B cell (primary cell): ENCODE data around the gene PLCB1. TPM values are rescaled to one million over a fixed set of nuclear protein-coding genes. Genes with fewer than 3 reads are reported as not detected.

Experiments used
- ATAC-seq: fragments of 200-7000 bp; cut with Tn5 transposase; one replicate; pipeline ENCODE4 v1.10.0; 2021; ENCODE audit warnings: low read depth, mild to moderate bottlenecking, moderate number of reproducible peaks, moderate library complexity
- CTCF ChIA-PET: fragments of 350-600 bp; sonication (Branson Sonifier 250); formaldehyde crosslinking; loops from one replicate; lab custom pipeline; 2021; ENCODE audit warnings: antibody characterized with exemption, inconsistent platforms; lab: Charles Lee
- POLR2A ChIA-PET: fragments of 350-600 bp; sonication (Branson Sonifier 250); formaldehyde crosslinking; loops from one replicate; lab custom pipeline; 2021; ENCODE audit warnings: antibody characterized with exemption; lab: Charles Lee
- DNase-seq: peaks from one replicate; pipeline ENCODE4 v3.0.0; 2013
- H2AFZ ChIP-seq: 2 replicates; pipeline ENCODE4 v1.6.1; 2012; ENCODE audit warnings: mild to moderate bottlenecking, low read depth, low read length; ENCODE audit not compliant: insufficient read depth, poor library complexity, severe bottlenecking
- H3K27ac ChIP-seq, 2 donors: 1 replicate in 1 of 2; 2 replicates in 1 of 2; pipeline ENCODE4 v1.5.1; 2012 to 2013; ENCODE audit warnings: low read length in 2 of 2, mild to moderate bottlenecking in 2 of 2, moderate library complexity in 1 of 2
- H3K27me3 ChIP-seq, 4 experiments: fragments of 200-600 bp in 1 of 4; sonication (generic) in 1 of 4; replicated peaks in 1 of 4; 1 replicate in 2 of 4; 2 replicates in 2 of 4; pipeline versions ENCODE4 v1.6.1 to v1.7.0; 2013 to 2016; ENCODE audit warnings: low read length in 3 of 4, mild to moderate bottlenecking in 2 of 4, mixed read lengths in 1 of 4, moderate library complexity in 1 of 4; ENCODE audit not compliant: insufficient read depth in 4 of 4, control insufficient read depth in 3 of 4; ENCODE audit errors: control extremely low read depth in 1 of 4
- H3K36me3 ChIP-seq, 2 experiments: replicated peaks in 1 of 2; 1 replicate in 1 of 2; 2 replicates in 1 of 2; pipeline versions ENCODE4 v1.6.1 to v1.7.1; 2013; ENCODE audit warnings: low read length in 1 of 2; ENCODE audit not compliant: insufficient read depth in 2 of 2, control insufficient read depth in 1 of 2; ENCODE audit errors: control extremely low read depth in 1 of 2, extremely low read depth in 1 of 2
- H3K4me1 ChIP-seq, 2 donors: fragments of 200-600 bp in 1 of 2; sonication (generic) in 1 of 2; 1 replicate in 1 of 2; 2 replicates in 1 of 2; pipeline versions ENCODE4 v1.5.1 to v1.6.1; 2013 to 2017; ENCODE audit warnings: low read length in 2 of 2; ENCODE audit not compliant: control insufficient read depth in 2 of 2, insufficient read depth in 2 of 2
- H3K4me2 ChIP-seq: replicated peaks from 2 replicates; pipeline ENCODE3; 2012; ENCODE audit warnings: mild to moderate bottlenecking, low read depth, low read length; ENCODE audit not compliant: poor library complexity, severe bottlenecking
- H3K4me3 ChIP-seq, 5 experiments: fragments of 200-600 bp in 1 of 5; sonication (generic) in 1 of 5; 1 replicate in 3 of 5; 2 replicates in 2 of 5; pipeline versions ENCODE4 v1.5.1 to v1.7.0; 2011 to 2016; ENCODE audit warnings: low read length in 4 of 5, mild to moderate bottlenecking in 4 of 5, low read depth in 2 of 5, control low read depth in 1 of 5, moderate library complexity in 1 of 5; ENCODE audit not compliant: insufficient read depth in 1 of 5; ENCODE audit errors: control extremely low read depth in 1 of 5, extremely low read depth in 1 of 5
- H3K79me2 ChIP-seq: fragments of 200-600 bp; sonication (generic); one replicate; pipeline ENCODE4 v1.6.0; 2016; ENCODE audit warnings: low read length; ENCODE audit not compliant: control insufficient read depth, insufficient read depth
- H3K9ac ChIP-seq: fragments of 200-600 bp; sonication (generic); 2 replicates; pipeline ENCODE4 v1.6.1; 2017; ENCODE audit warnings: mild to moderate bottlenecking, low read length, moderate library complexity
- H3K9me3 ChIP-seq, 3 donors: one replicate each; pipeline versions ENCODE4 v1.6.1 to v1.7.1; 2013; ENCODE audit warnings: low read length in 2 of 3; ENCODE audit not compliant: control insufficient read depth in 2 of 3, insufficient read depth in 1 of 3; ENCODE audit errors: control extremely low read depth in 1 of 3
- H4K20me1 ChIP-seq: 2 replicates; pipeline ENCODE4 v1.6.0; 2012; ENCODE audit warnings: mild to moderate bottlenecking, low read length; ENCODE audit not compliant: insufficient read depth, control insufficient read depth, poor library complexity, severe bottlenecking
- H3K27ac Mint-ChIP-seq: one replicate; pipeline ENCODE4 v1.8.0; 2021; ENCODE audit warnings: mixed read lengths
- H3K27me3 Mint-ChIP-seq: one replicate; pipeline ENCODE4 v1.8.0; 2021; ENCODE audit warnings: mixed read lengths
- H3K4me1 Mint-ChIP-seq: one replicate; pipeline ENCODE4 v1.8.0; 2021; ENCODE audit warnings: mixed read lengths
- H3K4me3 Mint-ChIP-seq: one replicate; pipeline ENCODE4 v1.8.0; 2021; ENCODE audit warnings: mixed read lengths
- H3K9me3 Mint-ChIP-seq: one replicate; pipeline ENCODE4 v1.8.0; 2022; ENCODE audit warnings: mixed read lengths; ENCODE audit not compliant: insufficient read depth
- EZH2 ChIP-seq: IDR thresholded peaks from 2 replicates; pipeline ENCODE4 v1.6.1; 2012; ENCODE audit warnings: borderline replicate concordance, low read depth, mild to moderate bottlenecking, moderate library complexity, low read length; ENCODE audit not compliant: insufficient read depth, poor library complexity, severe bottlenecking
- WGBS: methylation state at CpG from one replicate; pipeline ENCODE4 v1.1.5; 2013; ENCODE audit warnings: missing lambda C conversion rate; ENCODE audit not compliant: insufficient coverage; 5-methylcytosine and 5-hydroxymethylcytosine counted together
- intact Hi-C: fragments of 100-400 bp; cut with micrococcal nuclease; formaldehyde crosslinking; loops from one replicate; pipeline ENCODE4 v1.10.0; 2022
- polyA plus RNA-seq: library from polyadenylated mRNA; depleted of rRNA; stranded (reverse); fragments of >200 nt; gene quantifications from 2 replicates; pipeline ENCODE4 v1.2.3, GENCODE V29; 2012
- total RNA-seq, 2 donors: library from RNA; stranded (reverse); fragments of 120-200 nt in 1 of 2; gene quantifications; 1 replicate in 1 of 2; 2 replicates in 1 of 2; pipeline versions ENCODE4 v1.2.3 to v1.2.4, GENCODE V29; 2013 to 2022
- TF ChIP-seq, protein P1 (sequence below): fragments of 200-600 bp; IDR thresholded peaks from one replicate; pipeline ENCODE4 v1.8.0; 2022; ENCODE audit warnings: antibody characterized with exemption, mild to moderate bottlenecking

The PLCB1 gene
- total and polyA plus RNA-seq, 2 donors (not counting 1 experiment from before 2014, with no cell fraction given), result 0.18 to 0.47 TPM

DNA sequence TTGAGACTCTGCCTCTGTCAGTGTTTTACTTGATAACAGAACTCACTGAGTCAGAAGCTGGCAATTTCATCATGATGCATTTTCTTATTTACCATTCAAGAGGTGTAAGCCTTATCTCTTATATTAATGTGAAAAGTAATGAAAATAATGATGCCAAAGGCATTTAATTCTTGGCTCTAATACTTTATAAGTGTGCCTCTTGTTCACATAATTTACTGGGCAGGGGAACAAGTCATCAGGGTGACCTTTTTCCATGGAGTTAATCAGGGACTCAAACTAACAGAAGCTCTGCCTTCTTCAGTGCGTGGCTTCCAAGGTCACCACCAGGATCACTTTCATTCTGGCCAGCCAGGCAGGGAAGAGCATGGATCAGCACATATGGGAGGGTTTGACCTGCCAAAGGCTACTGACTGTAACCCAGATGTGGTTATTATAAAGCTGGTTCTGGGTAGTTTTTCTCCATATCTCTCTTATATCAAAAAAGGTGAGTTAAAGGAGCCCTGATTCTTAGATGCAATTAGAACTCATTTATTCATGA is 5.2 kb upstream of the PLCB1 start:
- H3K4me2 ChIP-seq, result no peak overlapping the region
- ChIA-PET CTCF (interaction anchor here (1.6 kb wide), 1 partner anchor 596 kb away, joined by 5 read pairs; no protein-coding TSS in a partner anchor), POLR2A (no interaction called here)
- Mint-ChIP-seq H3K27ac (no peak overlapping the region), H3K4me1 (peaks cover 5% of the 10 kb centered on the region), H3K4me3 (no peak overlapping the region), H3K9me3 (no peaks in the 10 kb centered on the region), H3K27me3 (peaks cover 16% of the 10 kb centered on the region)
- H3K36me3 ChIP-seq, result no peaks in the 10 kb centered on the region
- H3K9ac ChIP-seq, result no peak overlapping the region
- intact Hi-C loops, result no loop called here
- H3K4me3 ChIP-seq, result no peak overlapping the region
- TF ChIP-seq, protein P1, sequence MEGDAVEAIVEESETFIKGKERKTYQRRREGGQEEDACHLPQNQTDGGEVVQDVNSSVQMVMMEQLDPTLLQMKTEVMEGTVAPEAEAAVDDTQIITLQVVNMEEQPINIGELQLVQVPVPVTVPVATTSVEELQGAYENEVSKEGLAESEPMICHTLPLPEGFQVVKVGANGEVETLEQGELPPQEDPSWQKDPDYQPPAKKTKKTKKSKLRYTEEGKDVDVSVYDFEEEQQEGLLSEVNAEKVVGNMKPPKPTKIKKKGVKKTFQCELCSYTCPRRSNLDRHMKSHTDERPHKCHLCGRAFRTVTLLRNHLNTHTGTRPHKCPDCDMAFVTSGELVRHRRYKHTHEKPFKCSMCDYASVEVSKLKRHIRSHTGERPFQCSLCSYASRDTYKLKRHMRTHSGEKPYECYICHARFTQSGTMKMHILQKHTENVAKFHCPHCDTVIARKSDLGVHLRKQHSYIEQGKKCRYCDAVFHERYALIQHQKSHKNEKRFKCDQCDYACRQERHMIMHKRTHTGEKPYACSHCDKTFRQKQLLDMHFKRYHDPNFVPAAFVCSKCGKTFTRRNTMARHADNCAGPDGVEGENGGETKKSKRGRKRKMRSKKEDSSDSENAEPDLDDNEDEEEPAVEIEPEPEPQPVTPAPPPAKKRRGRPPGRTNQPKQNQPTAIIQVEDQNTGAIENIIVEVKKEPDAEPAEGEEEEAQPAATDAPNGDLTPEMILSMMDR, result no peak
- no peak for TF ChIP-seq EZH2
- H3K9me3 ChIP-seq, result no peaks in the 10 kb centered on the region
- no peak overlapping the region for H3K27ac ChIP-seq
- H4K20me1 ChIP-seq, result no peaks in the 10 kb centered on the region
- H3K79me2 ChIP-seq, result no peaks in the 10 kb centered on the region
- H2AFZ ChIP-seq, result no peak overlapping the region
- H3K27me3 ChIP-seq, result peaks cover 0 to 6% (median 1%) of the 10 kb centered on the region in 4 experiments
- H3K4me1 ChIP-seq, result peaks cover 3 to 4% of the 10 kb centered on the region in 2 donors
- 78% methylated on average over 1 of the region's 1 CpG for WGBS
- ATAC-seq (no peak), DNase-seq (no peak)

DNA sequence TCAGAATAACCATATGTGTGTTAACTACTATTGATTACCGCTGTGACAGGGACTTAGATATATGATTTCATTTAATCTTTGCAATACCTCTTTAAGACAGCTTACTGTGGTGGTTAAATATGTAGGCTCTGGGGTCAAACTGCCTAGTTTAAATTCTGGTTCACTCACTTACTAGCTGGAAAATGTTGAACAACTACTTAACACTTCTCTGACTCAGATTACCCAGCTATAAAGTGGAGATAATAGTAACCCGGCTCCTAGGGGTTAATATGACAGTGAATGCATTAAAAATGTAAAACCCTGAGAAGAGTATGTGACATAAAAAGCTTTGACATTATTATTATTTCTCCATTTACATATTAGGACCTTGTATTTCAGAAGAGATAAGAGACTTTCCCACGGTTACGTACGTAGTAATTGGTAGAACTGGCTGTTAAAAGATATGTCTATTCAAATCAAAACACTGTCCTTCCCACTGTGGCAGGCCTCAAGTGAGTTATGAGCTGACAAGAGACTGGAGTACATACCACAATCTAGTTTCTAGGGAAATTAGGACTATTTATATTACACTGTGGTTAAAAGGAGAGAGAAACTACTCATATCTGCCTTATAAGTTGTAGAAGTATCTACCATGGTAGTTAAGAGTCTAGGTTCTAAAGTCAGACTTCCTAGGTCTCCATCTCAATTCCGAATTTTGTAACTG is 4.4 kb upstream of the PLCB1 start:
- Histone ChIP-seq H3K4me2 (no peak overlapping the region), H3K9ac (no peak overlapping the region), H3K79me2 (no peaks in the 10 kb centered on the region), H2AFZ (no peak overlapping the region), H3K4me3 (no peak overlapping the region), H3K9me3 (no peaks in the 10 kb centered on the region), H3K27ac (no peak overlapping the region), H3K36me3 (no peaks in the 10 kb centered on the region), H3K4me1 (peaks cover 4% of the 10 kb centered on the region in 2 donors), H3K27me3 (peaks cover 0 to 6% (median 1%) of the 10 kb centered on the region in 4 experiments), H4K20me1 (no peaks in the 10 kb centered on the region)
- no peak overlapping the region for H3K27ac Mint-ChIP-seq
- H3K27me3 Mint-ChIP-seq, result peaks cover 16% of the 10 kb centered on the region
- no peaks in the 10 kb centered on the region for H3K9me3 Mint-ChIP-seq
- ATAC-seq (no peak), DNase-seq (no peak)
- TF ChIP-seq, protein P1, result no peak
- TF ChIP-seq EZH2, result no peak
- ChIA-PET CTCF (interaction anchor here (1.6 kb wide), 1 partner anchor 595 kb away, joined by 5 read pairs; no protein-coding TSS in a partner anchor), POLR2A (no interaction called here)
- whole genome bisulfite sequencing, result no CpG with 5 or more reads among the region's 6 CpGs
- peaks cover 5% of the 10 kb centered on the region for H3K4me1 Mint-ChIP-seq
- intact Hi-C loops, result no loop called here
- no peak overlapping the region for H3K4me3 Mint-ChIP-seq
